HG03045 (cell line): ENCODE data around the gene COA7.
"Not testable (repeated sequence)": the region's sequence is repeated elsewhere in the genome, so short reads cannot be mapped to it uniquely, and the experiment has no call there.

ENCODE experiments used
- ATAC-seq: cut with Tn5 transposase; IDR thresholded peaks from one replicate; pipeline ENCODE4 v1.9.1; 2021; ENCODE audit warnings: mild to moderate bottlenecking, moderate library complexity; ENCODE audit not compliant: unreplicated experiment

COA7 gene

DNA sequence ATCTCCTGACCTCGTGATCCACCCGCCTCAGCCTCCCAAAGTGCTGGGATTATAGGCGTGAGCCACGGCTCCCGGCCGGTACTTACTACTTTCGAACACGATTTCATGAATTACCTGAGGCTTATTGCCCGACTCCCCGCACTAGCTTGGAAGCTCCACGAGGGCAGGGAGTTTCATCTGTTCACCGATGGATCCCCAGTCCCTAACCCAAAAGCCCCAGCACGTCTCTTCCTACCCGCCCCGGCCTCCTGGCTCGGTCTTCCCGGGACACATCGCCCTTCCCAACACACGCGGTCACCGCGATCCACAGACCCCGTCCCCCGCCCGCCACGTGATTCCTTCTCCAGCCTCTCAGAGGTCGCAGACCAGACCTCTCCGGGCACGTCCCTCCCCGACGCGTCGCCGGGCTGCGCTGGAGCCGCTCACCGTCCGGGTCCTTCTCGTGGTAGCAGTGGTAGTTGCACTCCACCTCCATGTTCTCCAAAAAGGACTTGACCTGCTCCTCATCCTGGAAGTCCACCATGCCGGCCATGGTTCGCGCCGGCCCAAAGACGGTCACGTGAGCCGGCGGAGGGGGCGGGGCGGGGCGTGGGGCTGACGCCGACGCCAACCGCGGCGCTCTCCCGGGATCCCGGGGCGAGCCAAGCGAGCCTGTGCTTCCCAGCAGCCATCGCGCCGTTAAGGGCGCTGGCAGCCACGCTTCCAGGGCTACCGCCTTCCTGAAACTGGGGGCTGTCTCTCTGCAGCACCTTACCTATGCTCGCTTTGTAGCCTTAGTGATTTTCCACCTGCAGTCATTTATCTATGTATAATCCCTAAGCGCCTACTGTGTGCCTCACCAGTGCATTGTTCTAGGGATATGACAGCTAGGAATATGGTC is at the start of gene COA7:
COA7 (minus strand) TSS at position 553 of the 880 bp plus-strand sequence; CDS start at position 532, 21 bp downstream.
- ATAC-seq = peak; percentile 50

GRCh38 chr1:52747450-52747849 is 49.3 kb upstream of the COA7 start:
- no peak for ATAC-seq

- ATAC-seq = no peak
These were observed 48.0 kb upstream of the COA7 start for GRCh38 chr1:52746189-52746588.

DNA sequence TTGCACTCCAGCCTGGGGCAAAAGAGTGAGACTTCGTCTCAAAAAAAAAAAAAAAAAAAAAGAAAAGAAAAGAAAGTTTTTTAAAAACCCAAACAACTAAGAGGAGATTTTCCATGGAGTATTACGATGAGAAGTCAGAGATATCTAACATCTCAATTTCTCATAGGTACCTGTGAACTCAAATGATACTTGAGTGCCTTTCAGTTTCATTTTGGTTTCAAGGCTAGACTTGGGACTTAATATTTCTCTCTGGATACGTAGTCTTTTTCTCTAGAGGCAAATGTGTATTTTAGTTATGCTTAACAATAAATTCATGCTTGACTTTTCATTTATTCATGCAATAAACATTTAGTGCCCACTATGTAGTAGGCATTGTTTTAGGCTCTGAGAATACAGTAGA is 43.1 kb upstream of the COA7 start:
- ATAC-seq = no peak

DNA sequence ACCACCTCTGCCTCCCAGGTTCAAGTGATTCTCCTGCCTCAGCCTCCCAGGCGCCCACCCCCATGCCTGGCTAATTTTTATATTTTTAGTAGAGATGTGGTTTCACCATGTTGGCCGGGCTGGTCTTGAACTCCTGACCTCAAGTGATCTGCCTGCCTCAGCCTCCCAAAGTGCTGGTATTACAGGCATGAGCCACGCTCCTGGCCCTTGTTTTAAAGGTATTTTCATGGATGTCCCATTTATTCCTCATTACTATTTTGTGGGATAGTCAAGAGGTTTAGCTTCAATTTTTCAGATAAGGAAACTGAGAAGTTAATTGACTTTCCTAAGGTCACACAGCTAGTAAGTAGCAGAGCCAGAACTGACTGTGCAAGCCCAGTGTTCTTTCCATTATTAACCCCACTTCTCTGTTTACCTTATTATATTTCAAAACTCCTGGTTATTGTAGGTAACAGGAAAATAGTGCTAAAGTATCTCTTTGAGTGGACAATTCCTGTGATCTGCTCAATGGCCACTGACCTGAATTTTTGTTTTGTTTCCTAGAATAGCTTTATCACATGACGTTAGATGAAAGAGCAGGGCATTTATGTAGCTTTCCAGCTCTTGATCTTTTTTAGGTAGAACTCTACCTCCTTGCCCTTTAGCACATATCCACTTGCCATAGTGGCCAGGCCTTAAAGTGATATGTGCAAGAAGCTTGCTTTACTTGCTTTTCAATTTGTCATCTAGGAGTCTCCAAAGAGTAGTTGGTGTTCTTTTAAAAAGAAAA is 41.7 kb upstream of the COA7 start:
- no peak for ATAC-seq

GRCh38 chr1:52738893-52739292 is 40.7 kb upstream of the COA7 start:
- no peak for ATAC-seq

- no peak for ATAC-seq
These were observed 40.0 kb upstream of the COA7 start for GRCh38 chr1:52738148-52738547.

DNA sequence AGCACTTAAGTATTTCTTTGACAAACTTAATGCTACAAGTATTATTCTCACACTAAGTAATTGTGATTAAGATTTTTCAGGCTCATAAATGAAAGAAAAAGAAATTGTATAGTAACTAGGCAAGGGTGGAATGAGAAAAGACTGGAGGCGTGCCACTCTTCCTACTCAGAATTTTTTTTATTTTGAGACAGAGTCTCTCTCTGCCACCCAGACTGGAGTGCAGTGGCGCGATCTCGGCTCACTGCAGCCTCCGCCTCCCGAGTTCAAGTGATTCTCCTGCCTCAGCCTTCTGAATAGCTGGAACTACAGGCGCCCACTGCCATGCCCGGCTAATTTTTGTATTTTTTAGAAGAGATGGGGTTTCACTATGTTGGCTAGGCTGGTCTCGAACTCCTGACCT is 37.2 kb upstream of the COA7 start:
- not testable (repeated sequence) for ATAC-seq

- no peak for ATAC-seq
These were observed 35.2 kb upstream of the COA7 start for GRCh38 chr1:52733368-52733767.

DNA sequence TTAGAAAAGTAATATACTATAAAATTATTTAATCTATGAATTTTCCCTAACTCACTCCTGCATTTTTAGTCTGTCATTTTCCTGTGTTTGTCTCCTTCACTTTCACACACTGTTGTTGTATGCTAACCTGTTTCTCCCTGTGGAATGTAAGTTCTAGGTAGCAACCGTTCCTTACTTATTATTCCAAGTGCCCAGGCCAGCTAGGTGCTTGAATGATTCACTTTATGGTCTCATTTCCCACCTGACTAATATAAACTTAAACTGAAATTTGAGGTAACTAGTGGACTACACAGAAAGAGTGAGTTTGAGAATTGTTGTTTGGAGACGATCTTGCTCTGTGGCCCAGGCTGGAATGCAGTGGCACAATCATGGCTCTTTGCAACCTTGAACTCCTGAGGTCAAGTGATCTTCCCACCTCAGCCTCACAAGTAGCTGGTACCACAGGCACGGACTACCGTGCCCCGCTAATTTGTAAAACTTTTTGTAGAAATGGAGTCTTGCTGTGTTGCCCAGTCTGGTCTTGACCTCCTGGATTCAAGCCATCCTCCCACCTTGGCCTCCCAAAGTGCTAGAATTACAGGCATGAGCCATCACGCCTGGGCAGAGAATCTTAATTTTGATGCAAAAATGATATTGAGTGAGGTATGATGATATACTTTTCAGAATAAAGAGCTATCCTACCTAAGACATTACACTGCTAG is 30.0 kb upstream of the COA7 start:
- ATAC-seq = no peak

GRCh38 chr1:52727114-52727586 is 29.0 kb upstream of the COA7 start:
- no peak for ATAC-seq

GRCh38 chr1:52726265-52727113 is 28.3 kb upstream of the COA7 start, which contains the start of gene ZYG11B:
Gene ZYG11B, plus strand, starts transcription at chr1:52726453. Its CDS starts 201 bp downstream, at chr1:52726654.
- peak; percentile 88 for ATAC-seq

GRCh38 chr1:52725903-52726264 is 27.7 kb upstream of the COA7 start:
- ATAC-seq = no peak

DNA sequence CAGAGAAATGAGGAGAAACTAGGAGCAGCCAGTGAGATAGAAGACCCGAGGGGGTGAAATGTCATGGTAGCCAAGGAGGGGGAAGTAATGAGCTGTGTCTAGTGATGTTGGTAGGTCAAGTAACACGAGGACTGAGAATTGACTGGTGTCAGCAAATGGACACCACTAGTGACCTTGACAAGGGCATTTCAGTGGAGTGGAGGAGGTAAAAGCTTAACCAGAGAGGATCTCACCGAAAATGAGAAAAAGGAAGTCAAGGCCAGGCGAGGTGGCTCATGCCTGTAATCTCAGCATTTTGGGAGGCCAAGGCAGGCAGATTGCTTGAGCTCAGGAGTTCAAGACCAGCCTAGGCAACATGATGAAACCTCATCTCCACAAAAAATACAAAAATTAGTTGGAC is 25.1 kb upstream of the COA7 start:
- no peak for ATAC-seq

GRCh38 chr1:52715296-52715695 is 17.1 kb upstream of the COA7 start:
- ATAC-seq = not testable (repeated sequence)

- no peak for ATAC-seq
These were observed 15.4 kb upstream of the COA7 start for GRCh38 chr1:52713590-52713989.

- ATAC-seq = no peak
These were observed 10.9 kb upstream of the COA7 start for GRCh38 chr1:52709016-52709415.

GRCh38 chr1:52707927-52708655 is 9.9 kb upstream of the COA7 start:
- no peak for ATAC-seq
